Stimulated activated CD4-positive, alpha-beta T cell treated with anti-CD3 and anti-CD28 coated beads, TNF-alpha, amount 100 ng/mL, for 24 hours (primary cell): ENCODE results near the gene GCGR.

Experiments used
- DNase-seq, 3 experiments: peaks; one replicate each; pipeline ENCODE4 v3.0.0-alpha.2; 2020; ENCODE audit warnings: low read depth in 3 of 3

The GCGR gene

GRCh38 chr17:81803728-81804558 is at the start of gene GCGR:
TSS of gene GCGR (plus strand) at chr17:81804150. CDS start at chr17:81809019, 4,869 bp downstream.
- no peak for DNase-seq

- DNase-seq = no peak
Observed at GRCh38 chr17:81792675-81793615, 11.0 kb upstream of the GCGR start.

- no peak for DNase-seq
Observed at GRCh38 chr17:81794074-81794476, 9.9 kb upstream of the GCGR start.

GRCh38 chr17:81794509-81794908 is 9.4 kb upstream of the GCGR start:
- DNase-seq = no peak

GRCh38 chr17:81801327-81801726 is 2.6 kb upstream of the GCGR start:
- DNase-seq = no peak

- DNase-seq = no peak
Observed at GRCh38 chr17:81802048-81802758, 1.7 kb upstream of the GCGR start.

- no peak for DNase-seq
Observed at GRCh38 chr17:81802856-81803643, 900 bp upstream of the GCGR start.

- DNase-seq = no peak
Observed at GRCh38 chr17:81804559-81805399, 829 bp downstream of the GCGR start.

GRCh38 chr17:81805707-81806460 is 1.9 kb downstream of the GCGR start:
- DNase-seq = no peak

- DNase-seq = no peak
Observed at GRCh38 chr17:81806461-81807209, 2.7 kb downstream of the GCGR start.

- DNase-seq = no peak
Observed at GRCh38 chr17:81807210-81807719, 3.3 kb downstream of the GCGR start.

- DNase-seq = no peak
Observed at GRCh38 chr17:81807839-81808238, 3.9 kb downstream of the GCGR start.

GRCh38 chr17:81808778-81809555 is 5.0 kb downstream of the GCGR start:
- no peak for DNase-seq

GRCh38 chr17:81809556-81809998 is 5.6 kb downstream of the GCGR start:
- DNase-seq = no peak

GRCh38 chr17:81810476-81810875 is 6.5 kb downstream of the GCGR start:
- DNase-seq = no peak

- no peak for DNase-seq
Observed at GRCh38 chr17:81810892-81811704, 7.1 kb downstream of the GCGR start.
